ENCODE data around the gene CD101. TPM values are rescaled to one million over a fixed set of nuclear protein-coding genes. Genes with fewer than 3 reads are reported as not detected.

The CD101 gene
- total RNA-seq, 1 donor from 2014 or later: 0.10 TPM

DNA sequence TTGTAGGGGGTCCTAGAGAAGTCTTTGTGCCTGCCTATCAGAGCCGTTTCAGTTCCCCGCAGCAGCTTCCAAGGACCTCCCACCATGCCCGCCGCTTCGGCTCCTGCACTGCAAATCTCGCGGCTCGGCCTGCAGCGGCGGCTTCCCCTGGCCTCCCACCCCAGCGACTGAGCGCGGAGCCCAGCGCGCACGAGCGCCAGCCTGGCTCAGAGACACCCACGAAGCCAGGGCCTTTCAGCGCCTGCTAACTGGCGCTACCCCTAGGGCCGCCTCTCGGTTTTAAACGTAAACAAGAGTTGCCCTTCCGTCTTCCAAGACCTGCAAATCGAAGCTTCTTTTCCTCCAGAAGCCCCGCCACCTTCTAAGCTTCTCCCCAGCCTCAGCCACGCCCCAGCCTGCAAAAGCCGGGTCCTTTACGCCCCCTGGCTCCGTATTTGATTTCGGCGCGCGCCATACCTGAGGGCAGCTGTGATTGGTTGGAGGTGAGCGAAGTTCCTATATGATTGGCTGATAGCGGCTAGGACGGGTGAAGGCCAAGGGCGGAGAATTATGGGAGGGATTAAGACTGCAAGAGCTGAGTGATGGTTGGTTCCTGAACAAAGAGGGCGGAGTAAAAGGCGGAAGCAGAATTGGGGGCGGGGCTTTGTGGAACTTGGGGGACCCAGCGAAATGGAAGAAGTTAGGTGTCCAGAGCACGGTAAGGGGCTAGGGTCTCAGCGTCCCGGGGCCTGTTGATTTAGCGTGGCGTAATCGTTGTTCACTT, 58.3 kb downstream of the CD101 start, which contains the start of gene TTF2:
TSS of gene TTF2 (plus strand) at position 649 of the 763 bp plus-strand sequence. CDS start at position 670, 21 bp downstream.
- Mint-ChIP-seq H3K4me1 (ENCODE audit: unreplicated experiment) (peaks cover 10% of the 10 kb centered on the region), H3K27me3 (ENCODE audit: unreplicated experiment) (peaks cover 2% of the 10 kb centered on the region), H3K9me3 (ENCODE audit: unreplicated experiment) (no peaks in the 10 kb centered on the region), H3K4me3 (ENCODE audit: unreplicated experiment) (no peak within 1 kb of the TSS), H3K27ac (ENCODE audit: unreplicated experiment) (peak within 1 kb of the TSS; percentile 59), H3K36me3 (ENCODE audit: low read depth, unreplicated experiment) (no peaks in the 10 kb centered on the region)
- TF ChIP-seq, protein P1, sequence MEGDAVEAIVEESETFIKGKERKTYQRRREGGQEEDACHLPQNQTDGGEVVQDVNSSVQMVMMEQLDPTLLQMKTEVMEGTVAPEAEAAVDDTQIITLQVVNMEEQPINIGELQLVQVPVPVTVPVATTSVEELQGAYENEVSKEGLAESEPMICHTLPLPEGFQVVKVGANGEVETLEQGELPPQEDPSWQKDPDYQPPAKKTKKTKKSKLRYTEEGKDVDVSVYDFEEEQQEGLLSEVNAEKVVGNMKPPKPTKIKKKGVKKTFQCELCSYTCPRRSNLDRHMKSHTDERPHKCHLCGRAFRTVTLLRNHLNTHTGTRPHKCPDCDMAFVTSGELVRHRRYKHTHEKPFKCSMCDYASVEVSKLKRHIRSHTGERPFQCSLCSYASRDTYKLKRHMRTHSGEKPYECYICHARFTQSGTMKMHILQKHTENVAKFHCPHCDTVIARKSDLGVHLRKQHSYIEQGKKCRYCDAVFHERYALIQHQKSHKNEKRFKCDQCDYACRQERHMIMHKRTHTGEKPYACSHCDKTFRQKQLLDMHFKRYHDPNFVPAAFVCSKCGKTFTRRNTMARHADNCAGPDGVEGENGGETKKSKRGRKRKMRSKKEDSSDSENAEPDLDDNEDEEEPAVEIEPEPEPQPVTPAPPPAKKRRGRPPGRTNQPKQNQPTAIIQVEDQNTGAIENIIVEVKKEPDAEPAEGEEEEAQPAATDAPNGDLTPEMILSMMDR (IDR thresholded peaks at IDR 0.05; ENCODE audit: unreplicated experiment): no peak
- peak; percentile 87 for DNase-seq (ENCODE audit: low spot score)

DNA sequence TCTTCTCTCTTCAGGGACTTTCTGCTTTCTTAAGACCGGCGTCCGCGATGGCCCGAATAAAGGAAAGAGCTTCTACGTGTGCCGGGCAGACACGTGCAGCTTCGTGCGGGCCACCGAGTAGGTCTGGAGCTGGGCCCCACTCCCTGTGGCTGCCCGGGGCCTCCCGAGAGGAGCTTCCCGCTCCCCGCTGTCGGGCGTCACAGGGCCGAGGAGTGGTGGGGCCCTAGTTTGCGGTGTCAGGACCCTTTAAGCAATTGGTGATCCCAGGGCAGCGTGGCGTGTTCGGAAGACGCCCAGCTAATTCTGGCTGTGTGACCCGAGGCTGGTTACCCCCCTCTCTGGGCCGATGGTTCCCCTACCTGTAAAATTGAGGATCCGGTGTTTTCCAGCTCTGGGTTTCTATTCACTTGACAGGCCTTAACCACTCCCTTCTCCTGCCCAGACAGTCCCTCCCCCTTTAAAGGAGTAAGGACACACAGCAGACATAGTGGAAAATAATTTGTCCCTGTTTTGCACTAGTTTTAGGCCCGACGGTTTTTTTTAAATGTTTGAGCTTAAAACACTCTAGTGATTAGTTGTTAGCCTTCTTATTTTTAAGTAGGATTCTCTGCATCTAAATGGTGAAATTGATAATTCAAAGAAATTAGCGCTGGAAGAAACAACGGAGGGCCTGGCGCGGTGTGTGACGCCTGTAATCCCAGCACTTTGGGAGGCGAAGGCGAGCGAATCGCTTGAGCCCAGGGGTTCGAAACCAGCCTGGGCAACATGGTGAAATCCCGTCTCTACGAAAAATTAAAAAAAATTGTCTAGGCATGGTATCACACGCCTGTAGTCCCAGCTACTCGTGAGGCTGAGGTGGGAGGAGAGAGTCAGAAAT, 59.1 kb downstream of the CD101 start:
- peaks cover 10% of the 10 kb centered on the region for H3K4me1 Mint-ChIP-seq (ENCODE audit: unreplicated experiment)
- H3K9me3 Mint-ChIP-seq (ENCODE audit: unreplicated experiment): no peaks in the 10 kb centered on the region
- DNase-seq (ENCODE audit: low spot score): peak; percentile 40
- no peaks in the 10 kb centered on the region for H3K36me3 Mint-ChIP-seq (ENCODE audit: low read depth, unreplicated experiment)
- TF ChIP-seq, protein P1 (IDR thresholded peaks at IDR 0.05; ENCODE audit: unreplicated experiment): no peak
- no peak overlapping the region for H3K4me3 Mint-ChIP-seq (ENCODE audit: unreplicated experiment)
- H3K27me3 Mint-ChIP-seq (ENCODE audit: unreplicated experiment): peaks cover 2% of the 10 kb centered on the region
- peak overlapping the region; percentile 59 for H3K27ac Mint-ChIP-seq (ENCODE audit: unreplicated experiment)

DNA sequence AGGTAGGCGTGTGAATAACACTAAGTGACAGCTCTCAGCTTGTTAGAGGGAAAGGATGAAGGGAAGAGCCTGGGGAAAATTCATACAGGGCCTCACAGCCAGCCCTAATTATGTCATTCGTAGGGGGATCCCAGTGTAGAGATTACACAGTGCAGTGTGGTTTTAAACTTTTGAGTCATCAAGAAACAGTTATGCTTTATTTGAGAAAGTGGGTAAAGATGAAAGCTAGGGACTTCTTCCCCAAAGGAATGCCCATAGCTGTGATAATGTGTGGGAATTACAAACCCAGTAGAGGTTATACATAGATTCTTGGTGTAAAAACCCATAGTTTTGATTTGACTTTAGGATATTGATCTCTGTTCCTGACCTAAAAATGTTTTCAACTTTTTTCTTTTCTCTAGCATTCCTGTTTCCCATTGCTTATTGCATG, 60.4 kb downstream of the CD101 start:
- H3K4me1 Mint-ChIP-seq (ENCODE audit: unreplicated experiment): peaks cover 10% of the 10 kb centered on the region
- H3K27me3 Mint-ChIP-seq (ENCODE audit: unreplicated experiment): peaks cover 2% of the 10 kb centered on the region
- H3K36me3 Mint-ChIP-seq (ENCODE audit: low read depth, unreplicated experiment): no peaks in the 10 kb centered on the region
- TF ChIP-seq, protein P1 (IDR thresholded peaks at IDR 0.05; ENCODE audit: unreplicated experiment): no peak
- H3K9me3 Mint-ChIP-seq (ENCODE audit: unreplicated experiment): no peaks in the 10 kb centered on the region
- no peak overlapping the region for H3K4me3 Mint-ChIP-seq (ENCODE audit: unreplicated experiment)
- H3K27ac Mint-ChIP-seq (ENCODE audit: unreplicated experiment): no peak overlapping the region
- no peak for DNase-seq (ENCODE audit: low spot score)

DNA sequence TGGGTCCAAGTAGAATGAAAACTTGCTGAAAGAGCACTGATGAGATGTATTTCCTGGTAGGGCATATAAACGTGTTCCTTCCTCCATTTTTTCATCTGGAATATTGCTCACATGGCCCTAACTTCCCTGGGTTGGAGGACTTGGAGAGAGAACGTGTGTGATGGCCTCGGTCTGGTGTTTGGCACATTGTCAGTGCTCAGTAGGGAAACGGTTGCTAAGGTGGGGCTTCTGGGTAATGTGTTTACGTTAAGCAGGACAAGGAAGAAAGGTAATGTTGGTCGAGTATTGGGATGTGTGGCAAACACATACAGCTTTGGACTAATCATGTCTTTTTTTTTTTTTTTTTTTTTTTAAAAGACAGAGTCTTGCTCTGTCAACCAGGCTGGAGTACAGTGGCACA, 64.8 kb downstream of the CD101 start:
- Mint-ChIP-seq H3K4me3 (ENCODE audit: unreplicated experiment) (no peak overlapping the region), H3K9me3 (ENCODE audit: unreplicated experiment) (no peaks in the 10 kb centered on the region), H3K4me1 (ENCODE audit: unreplicated experiment) (peaks cover 1% of the 10 kb centered on the region), H3K36me3 (ENCODE audit: low read depth, unreplicated experiment) (no peaks in the 10 kb centered on the region), H3K27me3 (ENCODE audit: unreplicated experiment) (no peaks in the 10 kb centered on the region), H3K27ac (ENCODE audit: unreplicated experiment) (no peak overlapping the region)
- no peak for DNase-seq (ENCODE audit: low spot score)
- TF ChIP-seq, protein P1 (IDR thresholded peaks at IDR 0.05; ENCODE audit: unreplicated experiment): no peak

Measured in endothelial cell (in vitro differentiated cells).